Fibroblast of lung (primary cell): ENCODE data around the gene SNX12.

Experiments used
- EZH2 ChIP-seq: IDR thresholded peaks from 2 replicates; pipeline ENCODE4 v1.5.1; 2012; ENCODE audit warnings: low read length, control low read depth, mild to moderate bottlenecking; ENCODE audit errors: missing control alignments
- TF ChIP-seq, protein P1 (sequence below), 2 donors: IDR thresholded peaks in 1 of 2; conservative IDR thresholded peaks in 1 of 2; 1 replicate in 1 of 2; 2 replicates in 1 of 2; pipeline ENCODE4 v1.5.1; 2011 to 2012; ENCODE audit warnings: low read length in 2 of 2, control low read depth in 1 of 2, inconsistent platforms in 1 of 2, low read depth in 1 of 2, mild to moderate bottlenecking in 1 of 2

GRCh38 chrX:71082822-71083221 is 14.7 kb upstream of the SNX12 start:
- TF ChIP-seq, protein P1, sequence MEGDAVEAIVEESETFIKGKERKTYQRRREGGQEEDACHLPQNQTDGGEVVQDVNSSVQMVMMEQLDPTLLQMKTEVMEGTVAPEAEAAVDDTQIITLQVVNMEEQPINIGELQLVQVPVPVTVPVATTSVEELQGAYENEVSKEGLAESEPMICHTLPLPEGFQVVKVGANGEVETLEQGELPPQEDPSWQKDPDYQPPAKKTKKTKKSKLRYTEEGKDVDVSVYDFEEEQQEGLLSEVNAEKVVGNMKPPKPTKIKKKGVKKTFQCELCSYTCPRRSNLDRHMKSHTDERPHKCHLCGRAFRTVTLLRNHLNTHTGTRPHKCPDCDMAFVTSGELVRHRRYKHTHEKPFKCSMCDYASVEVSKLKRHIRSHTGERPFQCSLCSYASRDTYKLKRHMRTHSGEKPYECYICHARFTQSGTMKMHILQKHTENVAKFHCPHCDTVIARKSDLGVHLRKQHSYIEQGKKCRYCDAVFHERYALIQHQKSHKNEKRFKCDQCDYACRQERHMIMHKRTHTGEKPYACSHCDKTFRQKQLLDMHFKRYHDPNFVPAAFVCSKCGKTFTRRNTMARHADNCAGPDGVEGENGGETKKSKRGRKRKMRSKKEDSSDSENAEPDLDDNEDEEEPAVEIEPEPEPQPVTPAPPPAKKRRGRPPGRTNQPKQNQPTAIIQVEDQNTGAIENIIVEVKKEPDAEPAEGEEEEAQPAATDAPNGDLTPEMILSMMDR (conservative IDR thresholded peaks at IDR 0.05 in 1 of 2, IDR thresholded peaks at IDR 0.05 in 1 of 2; ENCODE audit: low read depth in 1 of 2, low read length in 2 of 2) = no peak
- TF ChIP-seq EZH2 = no peak
